Esophagus (tissue), 2 donors: Measurements from ENCODE around the gene RNF123. TPM values are rescaled to one million over a fixed set of nuclear protein-coding genes. Genes with fewer than 3 reads are reported as not detected.
"Not testable (repeated sequence)": the region's sequence is repeated elsewhere in the genome, so short reads cannot be mapped to it uniquely, and the experiment has no call there.

Experiments used
- H3K27ac ChIP-seq, 2 donors: one replicate each; pipeline ENCODE4 v1.5.1; 2013; ENCODE audit warnings: low read depth in 2 of 2, mild to moderate bottlenecking in 2 of 2, inconsistent platforms in 1 of 2, low read length in 1 of 2, moderate library complexity in 1 of 2
- H3K27me3 ChIP-seq, 2 donors: one replicate each; pipeline ENCODE4 v1.6.1; 2013; ENCODE audit warnings: low read length in 2 of 2, control low read depth in 1 of 2, mild to moderate bottlenecking in 1 of 2; ENCODE audit not compliant: insufficient read depth in 2 of 2, control insufficient read depth in 1 of 2
- H3K36me3 ChIP-seq, 2 donors: one replicate each; pipeline ENCODE4 v1.6.1; 2013; ENCODE audit warnings: low read length in 1 of 2; ENCODE audit not compliant: control insufficient read depth in 2 of 2, insufficient read depth in 2 of 2
- H3K4me1 ChIP-seq, 2 donors: one replicate each; pipeline ENCODE4 v1.6.1; 2013; ENCODE audit warnings: low read length in 1 of 2; ENCODE audit not compliant: control insufficient read depth in 2 of 2, insufficient read depth in 2 of 2
- H3K4me3 ChIP-seq, 2 donors: one replicate each; pipeline ENCODE4 v1.5.1; 2013; ENCODE audit warnings: low read length in 2 of 2, mild to moderate bottlenecking in 2 of 2, low read depth in 1 of 2, moderate library complexity in 1 of 2
- H3K9me3 ChIP-seq, 2 donors: one replicate each; pipeline ENCODE4 v1.6.1; 2013; ENCODE audit warnings: mild to moderate bottlenecking in 2 of 2, low read depth in 1 of 2, low read length in 1 of 2, moderate library complexity in 1 of 2; ENCODE audit not compliant: control insufficient read depth in 2 of 2, insufficient read depth in 1 of 2
- WGBS, 2 donors: extraction: QIAGEN DNeasy Blood & Tissue Kit; methylation state at CpG; one replicate each; pipeline ENCODE4 v1.1.7; 2013; 5-methylcytosine and 5-hydroxymethylcytosine counted together
- polyA plus RNA-seq, 2 donors: library from polyadenylated mRNA; stranded (reverse); fragments of 200-250 nt; gene quantifications; one replicate each; pipeline ENCODE4 v1.2.3, GENCODE V29; 2013
- donor health status: healthy with polysubstance abuse.
- donor health status: Bipolar disorder and iron deficiency.

The RNF123 gene
- polyA plus RNA-seq, 2 donors, result 14.7 to 16.9 TPM

- Histone ChIP-seq H3K27me3 (no peaks in the 10 kb centered on the region), H3K27ac (no peak overlapping the region), H3K36me3 (peaks cover 14 to 27% of the 10 kb centered on the region in 2 donors), H3K4me1 (no peaks in the 10 kb centered on the region), H3K4me3 (no peak overlapping the region), H3K9me3 (no peaks in the 10 kb centered on the region)
- 98 to 99% methylated on average over 4 of the region's 4 CpGs for WGBS, 2 donors
These were observed 40.7 kb downstream of the RNF123 start for GRCh38 chr3:49729966-49730609.

GRCh38 chr3:49732597-49732996 lies 43.2 kb downstream of the RNF123 start:
- no peaks in the 10 kb centered on the region for H3K9me3 ChIP-seq
- H3K4me3 ChIP-seq, result no peak overlapping the region
- H3K27me3 ChIP-seq, result no peaks in the 10 kb centered on the region
- WGBS, 2 donors, result 89 to 94% methylated on average over 11 of the region's 11 CpGs
- H3K36me3 ChIP-seq, result peaks cover 13 to 27% of the 10 kb centered on the region in 2 donors
- H3K27ac ChIP-seq, result no peak overlapping the region
- H3K4me1 ChIP-seq, result no peaks in the 10 kb centered on the region

DNA sequence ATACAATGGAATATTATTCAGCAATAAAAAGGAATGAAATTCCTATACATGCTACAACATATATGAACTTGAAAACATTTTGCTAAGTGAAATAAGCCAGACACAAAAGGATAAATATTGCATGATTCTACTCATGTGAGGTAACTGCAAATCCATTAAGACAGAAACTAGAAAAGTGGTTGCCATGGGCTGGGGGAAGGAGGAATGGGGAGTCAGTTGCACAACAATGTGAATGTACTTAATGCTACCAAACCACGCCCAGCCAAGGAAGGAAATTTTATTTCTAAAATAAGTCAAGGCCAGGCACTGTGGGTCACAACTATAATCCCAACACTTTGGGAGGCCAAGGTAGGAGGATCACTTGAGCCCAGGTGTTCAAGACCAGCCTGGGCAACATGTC lies 44.2 kb downstream of the RNF123 start:
- WGBS, 2 donors, result 94 to 96% methylated on average over 1 of the region's 1 CpG
- peaks cover 7 to 29% of the 10 kb centered on the region in 2 donors for H3K36me3 ChIP-seq

DNA sequence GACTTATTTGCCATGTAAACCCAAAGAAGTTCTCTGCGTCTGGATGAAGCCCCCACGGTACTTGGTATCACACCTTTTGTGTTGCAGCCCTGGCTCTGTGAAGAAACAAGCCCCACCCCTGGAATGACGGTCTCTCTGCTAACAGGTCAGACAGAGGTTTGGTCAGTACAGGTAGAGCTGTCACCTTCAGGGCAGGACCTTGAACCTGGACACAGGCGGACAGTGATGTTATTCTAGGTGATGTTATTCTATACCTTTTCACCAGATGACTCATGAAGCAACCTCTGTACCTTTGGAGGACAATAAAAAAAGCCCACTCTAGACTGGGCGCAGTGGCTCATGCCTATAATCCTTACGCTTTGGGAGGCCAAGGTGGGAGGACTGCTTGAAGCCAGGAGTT lies 45.4 kb downstream of the RNF123 start:
- no peaks in the 10 kb centered on the region for H3K4me1 ChIP-seq
- WGBS, 2 donors, result 94 to 95% methylated on average over 6 of the region's 6 CpGs
- peaks cover 7 to 31% of the 10 kb centered on the region in 2 donors for H3K36me3 ChIP-seq

More for the DNA sequence above, 44.2 kb downstream of the RNF123 start:
- Histone ChIP-seq H3K27me3 (no peaks in the 10 kb centered on the region), H3K27ac (no peak overlapping the region), H3K9me3 (no peaks in the 10 kb centered on the region), H3K4me3 (no peak overlapping the region), H3K4me1 (no peaks in the 10 kb centered on the region)

DNA sequence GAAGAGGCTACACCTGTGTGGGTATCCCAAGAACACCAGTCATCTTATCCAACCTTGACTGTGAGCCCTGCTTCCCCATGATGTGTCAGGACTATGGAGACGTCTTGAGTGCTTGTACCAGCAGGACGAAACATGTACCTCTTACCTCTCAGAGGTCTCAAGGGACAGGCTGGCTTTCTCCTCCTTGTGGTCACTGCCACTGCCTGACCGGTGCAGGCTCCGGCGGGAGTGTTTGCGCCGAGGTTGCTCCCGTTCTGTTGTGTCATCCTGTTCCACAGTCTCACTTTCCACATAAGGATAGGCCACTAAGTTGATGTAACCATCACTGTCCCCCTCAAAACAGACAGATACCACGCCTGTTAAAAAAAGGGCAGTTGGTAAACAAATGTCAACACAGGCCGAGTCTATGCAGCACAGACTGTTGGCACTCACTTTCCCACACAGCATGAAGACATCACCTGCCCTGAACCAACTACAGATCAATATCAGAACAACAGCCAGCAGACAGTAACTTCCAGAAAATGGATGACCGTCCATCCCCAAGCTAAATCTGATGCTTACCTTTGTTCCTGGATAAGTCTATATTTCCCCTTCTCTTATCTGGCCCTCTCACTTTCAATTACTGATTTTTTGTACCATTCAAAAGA lies 48.8 kb downstream of the RNF123 start:
- no peak overlapping the region for H3K4me3 ChIP-seq
- no peaks in the 10 kb centered on the region for H3K27me3 ChIP-seq
- H3K27ac ChIP-seq, result no peak overlapping the region
- H3K9me3 ChIP-seq, result no peaks in the 10 kb centered on the region
- H3K36me3 ChIP-seq, result peaks cover 7 to 26% of the 10 kb centered on the region in 2 donors
- WGBS, 2 donors, result 95 to 97% methylated on average over 11 of the region's 11 CpGs
- H3K4me1 ChIP-seq, result no peaks in the 10 kb centered on the region

More for the DNA sequence above, 45.4 kb downstream of the RNF123 start:
- no peaks in the 10 kb centered on the region for H3K27me3 ChIP-seq
- H3K27ac ChIP-seq, result no peak overlapping the region
- no peak overlapping the region for H3K4me3 ChIP-seq
- H3K9me3 ChIP-seq, result no peaks in the 10 kb centered on the region

- Histone ChIP-seq H3K9me3 (no peaks in the 10 kb centered on the region), H3K27ac (no peak overlapping the region), H3K27me3 (no peaks in the 10 kb centered on the region), H3K4me1 (no peaks in the 10 kb centered on the region), H3K36me3 (peaks cover under 1 to 21% of the 10 kb centered on the region in 2 donors), H3K4me3 (no peak overlapping the region)
These were observed 51.1 kb downstream of the RNF123 start for GRCh38 chr3:49740427-49740826.

DNA sequence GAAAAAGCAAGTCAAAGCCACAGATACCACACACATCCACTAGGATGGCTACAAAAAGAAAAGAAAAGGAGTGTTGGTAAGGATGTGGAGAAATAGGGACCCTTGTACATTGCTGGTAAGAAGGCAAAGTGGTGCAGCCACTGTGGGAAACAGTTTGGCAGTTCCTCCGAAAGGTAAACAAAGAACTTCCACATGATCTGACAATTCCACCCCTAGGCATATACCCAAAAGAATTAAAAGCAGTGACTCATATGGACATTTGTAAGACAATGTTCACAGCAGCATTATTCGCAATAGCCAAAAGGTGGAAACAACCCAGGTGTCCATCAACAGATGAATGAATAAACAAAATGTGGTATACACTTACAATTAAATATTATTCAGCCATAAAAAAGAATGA lies 56.6 kb downstream of the RNF123 start:
- WGBS, 2 donors, result 44 to 57% methylated on average over 2 of the region's 2 CpGs
- H3K4me3 ChIP-seq, result no peak overlapping the region
- H3K27me3 ChIP-seq, result no peaks in the 10 kb centered on the region
- H3K36me3 ChIP-seq, result peaks cover 0 to 8% of the 10 kb centered on the region in 2 donors
- H3K27ac ChIP-seq, result no peak overlapping the region
- H3K9me3 ChIP-seq, result no peaks in the 10 kb centered on the region
- H3K4me1 ChIP-seq, result peaks cover 2% of the 10 kb centered on the region in 2 donors

DNA sequence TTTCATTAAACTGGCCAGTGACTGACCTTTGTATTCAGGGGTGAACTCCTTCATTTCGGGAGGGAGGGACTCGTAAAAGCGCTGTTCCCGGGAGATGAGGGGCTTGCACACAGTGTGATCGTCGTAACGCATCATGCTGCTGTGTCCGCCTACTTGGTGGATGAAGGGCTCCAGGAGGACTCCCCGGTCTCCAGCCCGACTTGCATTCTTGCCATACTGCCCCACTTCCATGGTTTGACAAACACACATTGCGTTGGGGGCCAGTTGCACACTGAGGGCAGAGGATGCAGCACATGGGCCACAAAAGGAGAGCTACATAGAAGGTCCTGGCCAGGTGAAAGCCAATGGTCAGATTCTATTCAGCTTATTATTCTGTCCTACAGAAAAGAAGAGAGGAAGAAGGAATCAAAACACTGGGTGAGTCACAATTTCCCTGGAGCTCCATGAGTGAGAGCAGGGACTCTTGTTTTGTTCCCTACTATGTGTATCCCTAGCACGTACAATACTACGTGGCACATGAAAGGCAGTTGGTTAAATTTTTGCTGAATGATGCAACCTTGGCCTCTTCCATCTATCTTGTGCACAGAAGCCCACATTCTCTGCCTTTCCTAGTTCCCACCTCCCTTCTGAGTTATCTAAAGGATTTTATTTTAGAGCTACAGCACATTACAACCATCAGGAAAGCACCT lies 58.6 kb downstream of the RNF123 start:
- Histone ChIP-seq H3K4me1 (peaks cover 2% of the 10 kb centered on the region in 2 donors), H3K36me3 (peaks cover 0 to 8% of the 10 kb centered on the region in 2 donors), H3K4me3 (no peak overlapping the region), H3K9me3 (no peaks in the 10 kb centered on the region), H3K27me3 (no peaks in the 10 kb centered on the region), H3K27ac (no peak overlapping the region)
- WGBS, 2 donors, result 90 to 92% methylated on average over 13 of the region's 13 CpGs

GRCh38 chr3:49748874-49749273 lies 59.5 kb downstream of the RNF123 start:
- not testable (repeated sequence) for H3K27ac ChIP-seq, H3K4me1 ChIP-seq, H3K27me3 ChIP-seq, H3K36me3 ChIP-seq, H3K4me3 ChIP-seq, H3K9me3 ChIP-seq
- WGBS, 2 donors, result 89 to 92% methylated on average over 5 of the region's 5 CpGs
